Keratinocyte (primary cell): ENCODE results near the gene SLC9A8.

Experiments
- CTCF ChIP-seq, 3 experiments: IDR thresholded peaks in 1 of 3; conservative IDR thresholded peaks in 1 of 3; optimal IDR thresholded peaks in 1 of 3; 2 replicates in 2 of 3; 3 replicates in 1 of 3; pipeline versions ENCODE3 to v1.5.1; 2011; ENCODE audit warnings: low read length in 3 of 3, mild to moderate bottlenecking in 3 of 3, moderate library complexity in 2 of 3, control low read depth in 1 of 3, inconsistent platforms in 1 of 3; ENCODE audit not compliant: insufficient read depth in 2 of 3; ENCODE audit errors: extremely low read depth in 1 of 3
- EZH2 ChIP-seq: IDR thresholded peaks from one replicate; pipeline ENCODE4 v1.6.1; 2012; ENCODE audit warnings: inconsistent platforms, mild to moderate bottlenecking, low read length, moderate library complexity

- TF ChIP-seq CTCF (optimal IDR thresholded peaks at IDR 0.05 in 1 of 3, IDR thresholded peaks at IDR 0.05 in 1 of 3, conservative IDR thresholded peaks at IDR 0.05 in 1 of 3; ENCODE audit: extremely low read depth in 1 of 3, insufficient read depth in 2 of 3, low read length in 3 of 3), result no peak
- no peak for TF ChIP-seq EZH2
Measured at GRCh38 chr20:49910340-49910706, 97.7 kb downstream of the SLC9A8 start.
